GM18507 (cell line): ENCODE results near the gene B4GALT1.

Experiments used
- DNase-seq: peaks from one replicate; pipeline ENCODE4 v3.0.0; 2011; ENCODE audit warnings: low read depth; ENCODE audit not compliant: insufficient read length; ENCODE audit errors: extremely low spot score
- FAIRE-seq: peaks from 2 replicates; lab custom pipeline; 2011; peaks lifted over from hg19 to GRCh38; lab: Jason Lieb, UNC

Gene B4GALT1

DNA sequence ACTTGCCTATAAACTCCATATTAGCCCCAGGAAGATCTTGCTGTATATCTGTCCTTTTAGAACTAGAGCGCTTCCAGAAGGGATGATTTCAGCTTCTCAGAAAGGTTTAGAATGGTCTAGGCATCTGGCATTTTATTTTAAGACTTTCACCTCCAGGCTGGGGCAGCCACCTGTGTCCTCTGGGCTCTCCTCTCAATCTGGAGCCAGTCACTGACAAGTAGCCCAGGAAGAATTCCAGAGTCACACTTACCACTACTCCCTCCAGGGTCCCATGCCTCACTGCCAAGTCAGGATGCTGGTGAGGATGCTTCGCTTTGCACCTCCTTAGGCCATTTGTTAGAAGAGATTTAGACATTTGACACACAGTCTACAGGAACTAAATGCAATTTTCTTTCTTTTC lies 20.8 kb downstream of the B4GALT1 start:
- DNase-seq (no peak), FAIRE-seq (no peak)

DNA sequence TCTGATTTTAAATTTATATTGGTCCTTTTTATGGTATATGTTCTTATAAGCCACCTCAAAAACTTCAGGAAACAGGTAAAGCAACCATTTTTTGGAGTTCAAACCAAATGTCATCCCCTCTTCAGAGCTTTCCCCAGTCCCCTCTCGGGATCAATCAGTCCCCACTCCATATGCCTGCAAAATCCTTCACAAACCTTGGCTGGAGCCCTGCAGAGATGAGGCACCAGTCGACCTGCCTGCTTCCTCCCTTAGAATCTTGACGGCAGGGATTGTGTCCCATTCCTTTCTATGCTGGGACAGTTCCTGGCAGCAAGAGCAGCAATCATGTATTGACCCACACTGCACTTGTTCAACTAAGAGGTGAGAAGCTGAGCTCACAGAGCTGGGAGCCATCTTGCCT lies 22.6 kb downstream of the B4GALT1 start:
- DNase-seq (no peak), FAIRE-seq (no peak)

- peak; percentile 62 for FAIRE-seq
Measured at GRCh38 chr9:33143241-33143661, 23.9 kb downstream of the B4GALT1 start.

DNA sequence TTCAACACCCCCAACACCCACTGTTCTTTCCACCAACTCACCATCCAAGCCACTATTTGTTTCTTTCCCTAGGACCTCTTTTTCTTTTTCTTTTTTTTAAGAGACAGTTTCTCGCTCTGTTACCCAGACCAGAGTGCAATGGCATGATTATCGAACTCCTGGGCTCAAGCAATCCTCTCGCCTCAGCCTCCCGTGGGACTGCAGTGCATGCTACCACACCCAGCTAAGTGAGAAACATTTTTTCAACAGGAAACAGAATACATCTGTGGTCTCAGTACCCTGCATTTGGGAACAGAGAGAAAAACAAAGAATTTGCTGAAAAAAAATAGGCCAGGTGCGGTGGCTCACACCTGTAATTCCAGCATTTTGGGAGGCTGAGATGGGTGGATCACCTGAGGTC lies 24.6 kb downstream of the B4GALT1 start:
- no peak for DNase-seq
- peak; percentile 90 for FAIRE-seq

More at GRCh38 chr9:33143241-33143661, 23.9 kb downstream of the B4GALT1 start:
- DNase-seq, result no peak

DNA sequence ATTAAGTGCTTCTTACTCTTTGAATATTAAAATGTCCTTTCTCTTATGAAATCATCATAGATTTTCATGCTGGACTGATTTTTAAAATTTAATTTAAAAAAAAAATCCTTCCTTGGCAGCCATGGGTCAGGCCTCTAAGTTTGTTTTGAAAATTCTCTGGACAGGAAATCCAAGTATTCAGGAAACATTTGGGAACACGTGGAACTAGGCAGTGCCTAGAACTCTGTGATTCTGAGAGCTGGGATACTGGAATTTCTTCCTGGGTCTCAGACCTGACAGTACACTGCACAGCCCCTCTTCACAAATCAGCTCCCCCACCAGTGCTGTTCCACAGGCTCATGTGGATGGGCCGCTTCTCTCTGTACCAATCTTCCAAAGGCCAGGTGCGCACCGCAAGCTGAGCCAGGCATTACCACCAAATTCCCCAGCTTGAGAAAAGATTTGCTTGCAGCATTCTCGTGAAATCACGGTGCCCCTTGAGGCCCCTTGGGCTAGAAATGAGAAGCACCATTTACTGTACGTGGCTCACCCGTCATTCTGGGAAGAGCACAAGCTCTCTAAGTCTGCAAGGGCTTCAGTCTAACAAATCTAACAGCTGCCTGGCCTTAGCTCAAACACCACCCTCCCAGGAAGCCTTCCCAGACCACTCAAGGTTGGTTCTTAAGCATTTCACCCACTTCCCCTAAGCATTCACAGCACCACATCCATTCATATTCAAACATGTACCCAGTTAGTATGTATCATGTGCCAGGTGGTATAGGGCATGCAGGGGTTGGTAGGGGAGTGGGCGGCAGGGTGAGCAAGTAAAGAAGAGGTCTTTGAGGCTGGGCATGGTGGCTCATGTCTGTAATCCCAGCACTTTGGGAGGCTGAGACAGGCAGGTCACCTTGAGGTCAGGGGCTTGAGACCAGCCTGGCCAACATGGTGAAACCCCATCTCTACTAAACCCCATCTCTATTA lies 26.5 kb downstream of the B4GALT1 start:
- DNase-seq (no peak), FAIRE-seq (peak; percentile 82)

GRCh38 chr9:33139421-33140228 lies 27.5 kb downstream of the B4GALT1 start:
- peak; percentile 45 for FAIRE-seq
- DNase-seq, result no peak

DNA sequence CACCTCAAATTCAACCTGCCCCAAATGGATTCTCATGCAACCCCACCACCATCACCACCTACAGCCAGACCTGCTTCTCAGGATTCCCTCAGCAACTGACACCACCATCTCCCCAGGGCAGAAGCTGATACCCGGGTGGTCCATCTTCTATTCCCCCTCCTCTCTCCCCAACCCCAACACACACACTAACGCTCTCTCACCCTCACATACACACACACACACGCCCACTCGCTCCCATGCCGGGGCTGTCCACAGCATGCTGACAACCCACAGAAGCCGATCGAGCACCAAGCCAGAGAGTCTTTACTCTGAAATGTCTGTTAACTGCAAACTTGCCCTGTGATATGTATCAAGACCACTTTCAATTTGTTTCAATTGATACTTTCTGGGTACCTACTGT lies 28.4 kb downstream of the B4GALT1 start:
- no peak for DNase-seq
- no peak for FAIRE-seq

DNA sequence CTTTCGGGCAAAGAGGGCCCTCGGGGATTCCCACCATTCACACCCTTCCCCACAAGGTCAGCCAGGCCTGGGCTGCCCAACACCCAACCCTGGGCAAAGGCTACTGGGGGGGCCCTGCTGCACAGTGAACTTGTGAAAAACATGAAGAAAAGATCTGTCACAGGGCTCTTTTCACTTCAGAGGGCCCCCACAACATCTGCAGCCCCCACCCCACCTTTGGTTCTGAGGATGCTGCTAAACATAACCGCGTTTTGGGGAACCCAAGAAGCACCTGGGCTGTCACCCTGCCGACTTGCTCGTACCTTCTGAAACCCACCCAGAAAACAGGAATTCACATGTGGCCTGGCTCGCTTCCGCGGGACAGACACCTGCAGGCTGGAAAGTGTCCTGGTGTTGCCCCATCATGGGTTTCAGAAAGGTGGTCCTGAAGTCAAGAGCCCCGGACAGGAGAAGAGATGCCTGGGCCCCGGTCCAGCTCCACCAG lies 29.3 kb downstream of the B4GALT1 start:
- peak; percentile 69 for FAIRE-seq
- no peak for DNase-seq

DNA sequence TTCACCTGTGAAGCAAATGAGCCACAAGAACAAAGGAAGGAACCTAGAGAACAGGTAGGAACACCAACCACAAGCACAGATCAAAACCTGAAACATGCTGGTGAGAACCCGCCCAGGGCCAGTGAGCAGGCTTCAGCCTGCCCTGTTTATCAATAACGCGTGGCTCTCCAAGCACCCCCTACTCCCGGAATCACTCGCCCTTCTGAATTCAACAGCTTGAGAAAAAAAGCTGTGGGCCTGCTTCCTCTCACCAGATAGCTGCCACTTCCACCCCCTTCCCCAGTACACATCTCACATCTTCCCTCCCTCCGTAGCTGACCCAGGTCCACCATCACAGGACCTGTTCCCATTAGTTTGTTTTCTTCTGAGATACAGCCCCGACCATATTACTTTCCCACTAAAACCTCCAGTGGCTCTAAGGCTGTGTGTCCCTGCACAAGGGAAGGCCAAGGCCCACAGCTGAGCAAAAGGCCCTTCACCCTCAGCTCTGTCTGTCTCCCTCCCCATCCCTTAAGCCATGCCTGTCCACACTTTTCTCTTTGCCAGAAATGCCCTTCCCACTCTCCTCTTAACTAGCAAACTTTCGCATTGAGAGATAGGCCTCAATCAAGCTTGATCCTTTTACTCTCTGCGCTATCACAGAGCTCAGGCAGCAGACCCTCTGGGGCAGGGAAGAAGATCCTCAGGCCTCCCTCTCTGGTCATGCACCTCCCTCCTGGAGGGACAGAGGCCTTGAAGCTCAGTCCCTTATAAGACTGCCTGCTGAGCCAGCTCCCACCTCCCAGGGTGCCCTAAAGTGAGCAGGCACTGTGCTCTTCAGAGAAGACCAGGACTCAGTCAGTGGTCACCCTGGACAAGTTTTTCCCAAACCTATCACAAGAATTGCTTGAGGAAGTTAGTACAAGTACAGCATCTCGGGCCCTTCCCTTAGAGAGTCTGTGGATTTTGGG lies 30.1 kb downstream of the B4GALT1 start:
- peak; percentile 47 for DNase-seq

DNA sequence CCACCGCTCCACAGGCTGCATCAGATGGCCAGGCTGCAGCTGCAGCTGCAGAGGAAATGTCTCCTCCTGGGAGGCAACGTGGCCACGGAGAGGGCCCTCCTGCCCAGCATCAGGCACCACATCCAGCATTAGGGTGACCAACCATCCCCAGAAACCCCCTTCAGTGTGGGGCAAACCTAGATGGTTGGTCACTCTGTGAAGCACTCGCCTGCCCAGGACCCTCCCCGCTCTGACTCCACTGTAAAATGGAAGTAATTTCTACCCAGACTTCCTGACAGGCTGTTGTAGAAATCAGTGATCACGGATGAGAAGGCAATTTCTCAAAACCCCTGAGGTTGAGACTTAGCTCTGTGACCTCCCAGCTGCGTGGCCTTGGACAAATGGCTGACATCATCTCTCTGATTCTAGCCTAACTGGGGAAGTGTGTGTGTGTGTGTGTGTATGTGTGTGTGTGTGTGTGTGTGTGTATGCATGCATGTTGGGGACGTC lies 31.6 kb downstream of the B4GALT1 start:
- DNase-seq, result no peak
- FAIRE-seq, result no peak

More for the DNA sequence above, 30.1 kb downstream of the B4GALT1 start:
- peak; percentile 75 for FAIRE-seq

GRCh38 chr9:33135031-33135461 lies 32.1 kb downstream of the B4GALT1 start:
- FAIRE-seq (no peak), DNase-seq (no peak)

GRCh38 chr9:33133186-33133585 lies 34.0 kb downstream of the B4GALT1 start:
- no peak for FAIRE-seq
- DNase-seq, result no peak

DNA sequence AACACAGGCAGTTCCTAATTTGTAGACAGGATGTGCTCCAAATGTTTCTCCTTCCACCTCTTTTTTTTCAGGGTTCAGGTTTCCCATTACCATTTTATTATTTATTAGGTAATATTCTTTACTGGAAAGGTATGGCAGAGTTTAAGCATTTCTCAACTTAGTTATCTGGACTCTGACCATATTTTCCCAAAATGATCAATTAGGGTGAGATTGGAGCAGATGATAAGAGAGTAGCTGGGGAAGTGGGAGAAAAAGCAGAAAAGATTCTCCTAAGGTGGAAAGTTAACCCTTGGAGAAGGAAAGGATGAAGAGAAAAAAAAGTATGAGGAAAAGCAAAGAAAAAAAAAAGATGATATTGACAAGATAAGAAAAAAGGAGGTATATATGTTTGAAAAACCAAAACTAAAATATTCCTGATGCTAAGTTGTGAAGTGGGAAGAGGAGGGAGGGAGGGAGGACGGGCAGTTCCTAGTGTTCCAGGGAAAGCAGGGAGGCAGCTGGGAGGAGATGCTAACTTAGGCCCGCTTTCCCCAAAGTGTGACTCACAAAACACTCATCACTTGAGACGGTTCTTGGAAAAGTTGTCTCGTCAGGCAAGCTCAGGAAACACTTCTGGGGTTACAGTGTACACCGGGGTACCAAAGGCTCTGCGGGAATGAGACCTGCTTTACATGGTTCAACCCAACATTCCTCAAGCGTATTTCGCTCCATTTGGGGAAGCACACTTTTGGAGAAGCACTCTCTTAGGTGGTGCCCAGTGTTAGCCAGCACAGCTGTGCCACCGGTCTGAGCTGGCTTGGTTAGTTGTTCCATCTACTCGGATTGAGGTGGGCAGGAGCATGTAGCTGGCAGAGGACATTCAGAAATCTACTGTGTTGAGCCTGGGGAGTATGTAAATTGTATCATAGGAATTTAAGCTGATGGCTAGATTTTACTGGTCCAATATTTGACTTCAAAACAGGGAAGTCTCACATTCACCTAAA lies 35.1 kb downstream of the B4GALT1 start:
- DNase-seq (no peak), FAIRE-seq (no peak)

- DNase-seq (no peak), FAIRE-seq (no peak)
Measured at GRCh38 chr9:33130961-33131789, 36.0 kb downstream of the B4GALT1 start.

DNA sequence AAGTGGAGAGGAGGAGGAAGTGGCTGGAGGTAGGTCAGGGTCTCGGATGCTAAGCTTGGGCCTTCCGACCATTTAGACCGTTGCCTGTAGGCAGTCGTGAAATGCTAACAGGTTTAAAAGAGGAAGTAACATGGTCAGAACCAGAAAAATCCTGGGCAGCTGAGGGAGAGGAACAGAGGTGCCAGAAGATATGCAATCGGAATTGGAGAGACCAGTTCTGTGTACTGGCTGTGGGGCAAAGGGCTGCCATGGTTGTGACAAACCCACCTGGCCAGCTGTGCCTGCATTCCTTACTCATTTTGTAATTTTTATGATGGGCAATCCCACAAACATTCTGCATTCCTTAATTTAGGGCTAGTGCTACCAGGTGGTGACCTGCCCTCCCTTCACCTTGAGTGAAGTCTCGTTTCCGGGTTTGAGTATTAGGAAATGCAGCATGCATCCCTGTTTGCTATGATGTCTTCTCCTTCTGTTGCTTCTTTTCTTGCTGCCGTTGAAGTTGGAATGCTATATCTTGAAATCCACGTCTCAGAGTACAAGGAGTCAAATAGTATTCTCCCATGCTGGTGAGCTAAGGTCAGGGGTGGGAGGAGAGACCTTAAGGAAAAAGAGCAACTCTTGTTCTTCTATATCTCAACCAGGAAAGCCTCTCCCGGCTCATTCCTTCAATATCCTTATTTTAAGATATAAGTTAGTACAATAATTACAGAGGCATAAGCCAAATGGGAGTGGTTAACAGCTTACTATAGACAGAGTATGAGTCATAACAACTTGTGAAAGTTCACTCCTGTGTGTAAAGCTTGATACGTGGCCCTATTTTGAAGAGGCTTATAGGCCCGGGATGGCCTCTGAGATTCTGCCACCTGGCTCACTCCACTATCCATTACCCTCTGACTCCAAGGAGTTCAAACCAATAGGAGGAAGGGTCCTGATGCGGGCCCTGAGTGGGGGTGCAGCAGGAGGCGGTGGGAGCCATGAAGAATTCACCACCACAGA lies 37.0 kb downstream of the B4GALT1 start:
- FAIRE-seq (peak; percentile 89), DNase-seq (peak; percentile 58)
